Activated T-helper 17 cell treated with anti-CD3 and anti-CD28 coated beads, Interleukin-2, amount 50 U/mL, for 72 hours (primary cell): ENCODE measurements around the gene CTSS. TPM values are rescaled to one million over a fixed set of nuclear protein-coding genes. Genes with fewer than 3 reads are reported as not detected.
A peak's percentile ranks its signal among the peaks of the same experiment; 100 is the strongest.
"Not testable (repeated sequence)": the region's sequence is repeated elsewhere in the genome, so short reads cannot be mapped to it uniquely, and the experiment has no call there.

Source experiments
- ATAC-seq: fragments of 150-1000 bp; cut with Tn5 transposase; replicated peaks from 2 replicates; pipeline ENCODE4 v1.10.0; 2021; ENCODE audit warnings: mild to moderate bottlenecking, moderate library complexity
- H3K27ac Mint-ChIP-seq: one replicate; pipeline ENCODE4 v1.8.0; 2022; ENCODE audit warnings: mixed read lengths
- H3K27me3 Mint-ChIP-seq: one replicate; pipeline ENCODE4 v1.8.0; 2022; ENCODE audit warnings: mixed read lengths
- H3K36me3 Mint-ChIP-seq: one replicate; pipeline ENCODE4 v1.8.0; 2022; ENCODE audit warnings: low read depth, mild to moderate bottlenecking, mixed read lengths
- H3K4me1 Mint-ChIP-seq: one replicate; pipeline ENCODE4 v1.8.0; 2022; ENCODE audit warnings: mixed read lengths
- H3K4me3 Mint-ChIP-seq: one replicate; pipeline ENCODE4 v1.8.0; 2022; ENCODE audit warnings: mild to moderate bottlenecking, mixed read lengths
- H3K9me3 Mint-ChIP-seq: one replicate; pipeline ENCODE4 v1.8.0; 2022; ENCODE audit warnings: mixed read lengths
- total RNA-seq, 2 donors: library from RNA; stranded (reverse); gene quantifications; one replicate each; pipeline ENCODE4 v1.2.3, GENCODE V29; 2022

CTSS gene
- total RNA-seq, 2 donors from 2014 or later = 61.3 to 71.0 TPM

GRCh38 chr1:150791585-150791984, 26.0 kb upstream of the CTSS start:
- no peak for ATAC-seq
- no peaks in the 10 kb centered on the region for H3K4me1 Mint-ChIP-seq
- no peaks in the 10 kb centered on the region for H3K27me3 Mint-ChIP-seq
- no peak overlapping the region for H3K27ac Mint-ChIP-seq
- no peaks in the 10 kb centered on the region for H3K36me3 Mint-ChIP-seq
- H3K9me3 Mint-ChIP-seq = no peaks in the 10 kb centered on the region
- no peak overlapping the region for H3K4me3 Mint-ChIP-seq

- no peaks in the 10 kb centered on the region for H3K9me3 Mint-ChIP-seq
- no peak overlapping the region for H3K4me3 Mint-ChIP-seq
- H3K27ac Mint-ChIP-seq = no peak overlapping the region
- H3K4me1 Mint-ChIP-seq = no peaks in the 10 kb centered on the region
- no peak for ATAC-seq
- H3K27me3 Mint-ChIP-seq = no peaks in the 10 kb centered on the region
- no peaks in the 10 kb centered on the region for H3K36me3 Mint-ChIP-seq
Observed at GRCh38 chr1:150789396-150789795, 23.8 kb upstream of the CTSS start.

- H3K4me3 Mint-ChIP-seq = no peak overlapping the region
- no peaks in the 10 kb centered on the region for H3K9me3 Mint-ChIP-seq
Observed at GRCh38 chr1:150788946-150789345, 23.4 kb upstream of the CTSS start.

DNA sequence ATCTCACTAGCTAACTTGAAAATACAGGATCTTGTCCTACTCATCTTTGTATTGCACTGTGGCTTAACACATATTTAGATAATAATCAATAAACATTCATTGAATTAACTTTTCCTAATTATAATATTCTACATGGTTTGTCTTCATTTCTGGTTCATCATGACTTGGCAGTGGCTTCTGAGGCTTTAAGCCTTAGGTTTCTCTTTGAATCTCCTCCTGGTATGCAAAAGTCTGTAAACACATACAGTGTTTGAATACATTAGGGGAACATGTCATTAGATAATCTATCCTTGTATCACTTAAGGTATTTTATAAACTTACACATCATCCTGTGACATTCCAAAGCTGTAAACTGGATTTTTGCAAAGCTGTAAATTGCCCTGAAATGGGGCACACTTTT, 21.9 kb upstream of the CTSS start:
- H3K27ac Mint-ChIP-seq = no peak overlapping the region

More at GRCh38 chr1:150788946-150789345, 23.4 kb upstream of the CTSS start:
- Mint-ChIP-seq H3K27me3 (no peaks in the 10 kb centered on the region), H3K27ac (no peak overlapping the region), H3K36me3 (no peaks in the 10 kb centered on the region), H3K4me1 (no peaks in the 10 kb centered on the region)
- ATAC-seq = no peak

GRCh38 chr1:150780510-150780909, 14.9 kb upstream of the CTSS start:
- no peaks in the 10 kb centered on the region for H3K36me3 Mint-ChIP-seq
- no peak overlapping the region for H3K27ac Mint-ChIP-seq
- no peaks in the 10 kb centered on the region for H3K27me3 Mint-ChIP-seq
- peaks cover 6% of the 10 kb centered on the region for H3K4me1 Mint-ChIP-seq
- no peak overlapping the region for H3K4me3 Mint-ChIP-seq
- H3K9me3 Mint-ChIP-seq = no peaks in the 10 kb centered on the region
- ATAC-seq = no peak

More for the DNA sequence above, 21.9 kb upstream of the CTSS start:
- H3K27me3 Mint-ChIP-seq = no peaks in the 10 kb centered on the region
- no peaks in the 10 kb centered on the region for H3K9me3 Mint-ChIP-seq
- H3K36me3 Mint-ChIP-seq = no peaks in the 10 kb centered on the region
- no peak overlapping the region for H3K4me3 Mint-ChIP-seq
- no peak for ATAC-seq
- H3K4me1 Mint-ChIP-seq = no peaks in the 10 kb centered on the region

- Mint-ChIP-seq H3K4me3 (no peak overlapping the region), H3K4me1 (peaks cover 6% of the 10 kb centered on the region), H3K27me3 (no peaks in the 10 kb centered on the region), H3K9me3 (no peaks in the 10 kb centered on the region), H3K27ac (no peak overlapping the region), H3K36me3 (no peaks in the 10 kb centered on the region)
- peak; percentile 70 for ATAC-seq
Observed at GRCh38 chr1:150778409-150778808, 12.8 kb upstream of the CTSS start.

DNA sequence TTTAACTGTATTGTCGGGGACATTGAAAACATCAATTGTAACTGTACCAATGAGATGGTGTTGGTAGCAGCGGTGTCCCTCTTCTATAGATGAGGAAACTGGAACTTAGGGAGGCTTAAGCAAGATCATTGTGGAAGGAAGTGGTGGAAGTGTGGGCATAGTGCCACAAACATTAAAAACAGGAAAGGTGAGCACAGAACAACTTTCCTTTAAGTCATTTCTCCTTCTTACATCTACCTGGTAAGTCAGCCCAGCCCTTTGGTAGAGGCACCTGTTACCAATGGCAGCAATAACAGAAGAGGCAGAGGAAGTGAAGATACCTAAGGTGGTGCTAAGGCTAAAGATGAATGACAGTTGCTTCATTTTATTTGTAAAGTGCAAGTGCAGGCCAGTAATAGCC, 12.0 kb upstream of the CTSS start:
- no peaks in the 10 kb centered on the region for H3K36me3 Mint-ChIP-seq
- peak; percentile 43 for ATAC-seq
- no peaks in the 10 kb centered on the region for H3K27me3 Mint-ChIP-seq
- H3K27ac Mint-ChIP-seq = no peak overlapping the region
- H3K4me3 Mint-ChIP-seq = no peak overlapping the region
- H3K4me1 Mint-ChIP-seq = peaks cover 6% of the 10 kb centered on the region
- H3K9me3 Mint-ChIP-seq = no peaks in the 10 kb centered on the region

GRCh38 chr1:150775931-150776505, 10.4 kb upstream of the CTSS start:
- not testable (repeated sequence) for H3K36me3 Mint-ChIP-seq, H3K27me3 Mint-ChIP-seq, H3K27ac Mint-ChIP-seq, H3K4me3 Mint-ChIP-seq, H3K9me3 Mint-ChIP-seq, ATAC-seq
- peaks cover 17% of the 10 kb centered on the region for H3K4me1 Mint-ChIP-seq

DNA sequence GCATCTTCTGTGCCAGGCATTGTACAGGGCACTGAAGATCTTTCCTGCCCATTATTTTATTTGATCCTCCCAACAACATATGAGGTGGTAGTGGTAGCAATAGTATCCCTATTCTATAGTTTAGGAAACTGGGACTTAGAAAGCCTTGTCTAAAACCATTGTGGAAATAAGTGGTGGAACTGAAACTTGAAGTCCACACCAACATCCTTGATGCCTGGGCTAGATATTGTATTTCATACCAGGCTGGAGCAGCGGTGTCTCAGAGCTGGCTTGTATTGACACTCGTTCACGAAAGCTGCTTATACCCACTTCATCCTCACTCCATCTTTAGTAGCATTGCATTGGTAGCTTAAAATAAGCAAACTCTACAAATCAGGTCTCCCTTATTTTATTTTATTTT, 9.7 kb upstream of the CTSS start:
- Mint-ChIP-seq H3K27ac (no peak overlapping the region), H3K36me3 (no peaks in the 10 kb centered on the region), H3K4me1 (peaks cover 23% of the 10 kb centered on the region), H3K9me3 (no peaks in the 10 kb centered on the region), H3K27me3 (no peaks in the 10 kb centered on the region), H3K4me3 (no peak overlapping the region)
- no peak for ATAC-seq

GRCh38 chr1:150772326-150772725, 6.7 kb upstream of the CTSS start:
- peaks cover 19% of the 10 kb centered on the region for H3K4me1 Mint-ChIP-seq
- ATAC-seq = peak; percentile 23
- no peak overlapping the region for H3K27ac Mint-ChIP-seq
- H3K27me3 Mint-ChIP-seq = no peaks in the 10 kb centered on the region
- no peaks in the 10 kb centered on the region for H3K36me3 Mint-ChIP-seq
- H3K9me3 Mint-ChIP-seq = no peaks in the 10 kb centered on the region
- H3K4me3 Mint-ChIP-seq = peak overlapping the region; percentile 57

- Mint-ChIP-seq H3K4me1 (peaks cover 38% of the 10 kb centered on the region), H3K27ac (peak overlapping the region; percentile 62), H3K36me3 (peaks cover 10% of the 10 kb centered on the region), H3K4me3 (peak overlapping the region; percentile 99)
- not testable (repeated sequence) for H3K27me3 Mint-ChIP-seq, ATAC-seq, H3K9me3 Mint-ChIP-seq
Observed at GRCh38 chr1:150767704-150768103, 2.1 kb upstream of the CTSS start.

GRCh38 chr1:150765977-150766301, 361 bp upstream of the CTSS start:
- ATAC-seq = peak; percentile 28
- peak overlapping the region; percentile 98 for H3K27ac Mint-ChIP-seq
- peaks cover 26% of the 10 kb centered on the region for H3K4me1 Mint-ChIP-seq

GRCh38 chr1:150764617-150765101, 919 bp downstream of the CTSS start:
- Mint-ChIP-seq H3K27ac (peak overlapping the region; percentile 98), H3K4me1 (peaks cover 30% of the 10 kb centered on the region), H3K9me3 (no peaks in the 10 kb centered on the region), H3K4me3 (peak overlapping the region; percentile 99), H3K27me3 (no peaks in the 10 kb centered on the region), H3K36me3 (peaks cover 28% of the 10 kb centered on the region)
- ATAC-seq = peak; percentile 54

More at GRCh38 chr1:150765977-150766301, 361 bp upstream of the CTSS start:
- H3K27me3 Mint-ChIP-seq, H3K9me3 Mint-ChIP-seq: not testable (repeated sequence)
- Mint-ChIP-seq H3K36me3 (peaks cover 17% of the 10 kb centered on the region), H3K4me3 (peak overlapping the region; percentile 99)

DNA sequence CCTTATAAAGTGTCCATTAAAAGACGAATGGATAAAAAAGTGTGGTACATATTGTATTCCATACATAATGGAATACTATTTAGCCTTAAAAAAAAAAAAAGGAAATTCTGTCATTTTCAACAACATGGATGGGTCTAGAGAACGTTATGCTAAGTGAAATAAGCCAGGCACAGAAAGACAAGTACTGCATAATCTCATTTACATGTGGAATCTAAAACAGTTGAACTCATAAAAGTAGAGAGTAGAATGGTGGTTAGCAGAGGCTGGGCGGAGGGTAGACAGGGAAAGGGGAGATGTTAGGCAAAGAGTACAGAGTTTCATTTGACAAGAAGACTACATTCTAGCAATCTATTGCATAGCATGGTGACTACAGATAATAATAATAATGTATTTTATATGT, 2.6 kb downstream of the CTSS start:
- Mint-ChIP-seq H3K27me3 (no peaks in the 10 kb centered on the region), H3K4me1 (peaks cover 31% of the 10 kb centered on the region), H3K36me3 (peaks cover 43% of the 10 kb centered on the region), H3K27ac (no peak overlapping the region), H3K9me3 (no peaks in the 10 kb centered on the region), H3K4me3 (peak overlapping the region; percentile 48)
- ATAC-seq = no peak

GRCh38 chr1:150762552-150762951, 3.0 kb downstream of the CTSS start:
- no peak for ATAC-seq
- Mint-ChIP-seq H3K27me3 (no peaks in the 10 kb centered on the region), H3K27ac (no peak overlapping the region), H3K9me3 (no peaks in the 10 kb centered on the region), H3K4me1 (peaks cover 31% of the 10 kb centered on the region), H3K36me3 (peaks cover 48% of the 10 kb centered on the region), H3K4me3 (peak overlapping the region; percentile 48)

DNA sequence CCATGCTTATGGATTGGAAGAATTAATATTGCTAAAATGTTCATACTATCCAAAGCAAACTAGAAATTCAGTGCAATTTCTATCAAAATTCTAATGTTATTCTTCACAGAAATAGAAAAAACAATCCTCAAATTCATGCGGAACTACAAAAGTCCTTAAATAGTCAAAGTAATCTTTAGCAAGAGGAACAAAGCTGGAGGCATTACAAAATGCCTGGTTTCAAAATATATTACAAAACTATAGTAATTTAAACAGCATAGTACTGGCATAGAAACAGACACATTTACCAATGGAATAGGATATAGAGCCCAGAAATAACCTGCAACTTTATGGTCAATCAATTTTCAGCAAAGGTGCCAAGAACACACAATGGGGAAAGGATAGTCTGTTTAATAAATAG, 3.8 kb downstream of the CTSS start:
- no peak overlapping the region for H3K27ac Mint-ChIP-seq
- no peak overlapping the region for H3K4me3 Mint-ChIP-seq
- no peaks in the 10 kb centered on the region for H3K27me3 Mint-ChIP-seq
- peaks cover 55% of the 10 kb centered on the region for H3K36me3 Mint-ChIP-seq
- ATAC-seq = no peak
- H3K9me3 Mint-ChIP-seq = no peaks in the 10 kb centered on the region
- H3K4me1 Mint-ChIP-seq = peaks cover 31% of the 10 kb centered on the region
